Stimulated activated CD4-positive, alpha-beta T cell treated with anti-CD3 and anti-CD28 coated beads, Interleukin-4, amount 100 ng/mL, for 4 hours (primary cell): Measurements from ENCODE around the gene CASP8AP2.
A peak's percentile ranks its signal among the peaks of the same experiment; 100 is the strongest.
"Not testable (repeated sequence)": the region's sequence is repeated elsewhere in the genome, so short reads cannot be mapped to it uniquely, and the experiment has no call there.

Experiments used
- DNase-seq, 2 experiments: peaks; one replicate each; pipeline ENCODE4 v3.0.0-alpha.2; 2020

Gene CASP8AP2

GRCh38 chr6:89829472-89830169, at the start of gene CASP8AP2:
Gene CASP8AP2 (plus strand): TSS chr6:89829880.
- peak; percentile 85 to 92 for DNase-seq

GRCh38 chr6:89781070-89782034, 48.3 kb upstream of the CASP8AP2 start:
- no peak for DNase-seq

- DNase-seq = no peak
Observed at GRCh38 chr6:89782222-89782621, 47.5 kb upstream of the CASP8AP2 start.

GRCh38 chr6:89783293-89783692, 46.4 kb upstream of the CASP8AP2 start:
- not testable (repeated sequence) for DNase-seq

GRCh38 chr6:89784838-89785237, 44.8 kb upstream of the CASP8AP2 start:
- no peak for DNase-seq

- no peak for DNase-seq
Observed at GRCh38 chr6:89786970-89787369, 42.7 kb upstream of the CASP8AP2 start.

- DNase-seq = no peak
Observed at GRCh38 chr6:89787660-89788328, 41.9 kb upstream of the CASP8AP2 start.

- no peak for DNase-seq
Observed at GRCh38 chr6:89789980-89790379, 39.7 kb upstream of the CASP8AP2 start.

- no peak for DNase-seq
Observed at GRCh38 chr6:89790403-89790802, 39.3 kb upstream of the CASP8AP2 start.

GRCh38 chr6:89792881-89793280, 36.8 kb upstream of the CASP8AP2 start:
- DNase-seq = no peak

GRCh38 chr6:89793586-89793985, 36.1 kb upstream of the CASP8AP2 start:
- no peak for DNase-seq

GRCh38 chr6:89794324-89794723, 35.4 kb upstream of the CASP8AP2 start:
- no peak for DNase-seq

GRCh38 chr6:89797317-89797716, 32.4 kb upstream of the CASP8AP2 start:
- DNase-seq = no peak

- no peak for DNase-seq
Observed at GRCh38 chr6:89799096-89799495, 30.6 kb upstream of the CASP8AP2 start.

- no peak for DNase-seq
Observed at GRCh38 chr6:89799756-89800155, 29.9 kb upstream of the CASP8AP2 start.

- DNase-seq = no peak
Observed at GRCh38 chr6:89803271-89803670, 26.4 kb upstream of the CASP8AP2 start.

GRCh38 chr6:89805814-89806371, 23.8 kb upstream of the CASP8AP2 start:
- DNase-seq = no peak

- no peak for DNase-seq
Observed at GRCh38 chr6:89807581-89807980, 22.1 kb upstream of the CASP8AP2 start.

GRCh38 chr6:89813422-89813821, 16.3 kb upstream of the CASP8AP2 start:
- DNase-seq = not testable (repeated sequence)

- no peak for DNase-seq
Observed at GRCh38 chr6:89817481-89817880, 12.2 kb upstream of the CASP8AP2 start.

GRCh38 chr6:89818977-89819335, 10.7 kb upstream of the CASP8AP2 start:
- DNase-seq = no peak

- peak; percentile 84 to 92 for DNase-seq
Observed at GRCh38 chr6:89819336-89820130, 10.1 kb upstream of the CASP8AP2 start, which contains the start of gene MDN1. Gene MDN1 (minus strand): TSS chr6:89819794. CDS start chr6:89819607, 187 bp downstream.
